Gastroesophageal sphincter (tissue), 4 donors: ENCODE results near the gene PALB2. TPM values are rescaled to one million over a fixed set of nuclear protein-coding genes. Genes with fewer than 3 reads are reported as not detected.

Experiments
- ATAC-seq: fragments of 150-250 bp; one replicate; pipeline ENCODE4 v1.9.1; 2016; ENCODE audit warnings: mild to moderate bottlenecking, moderate library complexity
- H3K27ac ChIP-seq, 4 donors: fragments of 200-600 bp; sonication (generic) in 3 of 4; 1 replicate in 3 of 4; 2 replicates in 1 of 4; pipeline ENCODE4 v1.5.1; 2016 to 2019
- H3K27me3 ChIP-seq: fragments of 200-600 bp; sonication (generic); one replicate; pipeline ENCODE4 v1.5.1; 2019
- H3K36me3 ChIP-seq, 2 donors: fragments of 200-600 bp; sonication (generic); one replicate each; pipeline ENCODE4 v1.5.1; 2019; ENCODE audit warnings: control low read depth in 1 of 2
- H3K4me1 ChIP-seq, 3 donors: fragments of 200-600 bp; sonication (generic); 1 replicate in 2 of 3; 2 replicates in 1 of 3; pipeline ENCODE4 v1.5.1; 2016 to 2019; ENCODE audit warnings: control low read depth in 2 of 3
- H3K4me3 ChIP-seq, 2 donors: fragments of 200-600 bp; sonication (generic); one replicate each; pipeline ENCODE4 v1.5.1; 2019; ENCODE audit warnings: mild to moderate bottlenecking in 1 of 2, moderate library complexity in 1 of 2
- H3K9me3 ChIP-seq, 3 donors: fragments of 200-600 bp; sonication (generic); one replicate each; pipeline ENCODE4 v1.5.1; 2017 to 2019; ENCODE audit warnings: control low read depth in 2 of 3
- CTCF ChIP-seq, 4 experiments: fragments of 200-600 bp in 2 of 4; fragments of 450-650 bp in 2 of 4; sonication (generic) in 1 of 4; IDR thresholded peaks; one replicate each; pipeline ENCODE4 v1.5.1; 2017 to 2019; ENCODE audit warnings: antibody characterized with exemption in 4 of 4, mild to moderate bottlenecking in 2 of 4, moderate library complexity in 2 of 4
- EP300 ChIP-seq: sonication (generic); formaldehyde crosslinking; IDR thresholded peaks from one replicate; pipeline ENCODE4 v1.6.1; 2017; ENCODE audit warnings: antibody characterized with exemption, mild to moderate bottlenecking
- POLR2A ChIP-seq, 2 donors: fragments of 450-650 bp; IDR thresholded peaks; one replicate each; pipeline ENCODE4 v1.6.1; 2017; ENCODE audit warnings: antibody characterized with exemption in 2 of 2, mild to moderate bottlenecking in 2 of 2, moderate library complexity in 1 of 2
- POLR2AphosphoS5 ChIP-seq: sonication (generic); formaldehyde crosslinking; IDR thresholded peaks from one replicate; pipeline ENCODE4 v1.6.1; 2017; ENCODE audit warnings: antibody characterized with exemption
- WGBS, 2 donors: methylation state at CpG; one replicate each; pipeline ENCODE4 v1.1.5; 2018; ENCODE audit warnings: low coverage in 1 of 2; 5-methylcytosine and 5-hydroxymethylcytosine counted together
- total RNA-seq, 4 donors: library from RNA; depleted of rRNA; stranded (reverse); fragments of >200 nt; gene quantifications; one replicate each; pipeline ENCODE4 v1.1.0, GENCODE V29; 2016

PALB2 gene
- total RNA-seq, 4 donors from 2014 or later = 8.5 to 11.1 (median 9.7) TPM

GRCh38 chr16:23579371-23579770 lies 61.7 kb downstream of the PALB2 start:
- Histone ChIP-seq H3K27ac (no peak overlapping the region), H3K4me1 (no peaks in the 10 kb centered on the region), H3K9me3 (no peaks in the 10 kb centered on the region), H3K4me3 (no peak overlapping the region), H3K27me3 (no peaks in the 10 kb centered on the region), H3K36me3 (peaks cover 0 to 96% of the 10 kb centered on the region in 2 donors)
- TF ChIP-seq CTCF (IDR thresholded peaks at IDR 0.05) (no peak), POLR2A (IDR thresholded peaks at IDR 0.05) (no peak)
- 100% methylated on average over 1 to 3 of the region's 4 CpGs for WGBS, 2 donors
- ATAC-seq = no peak

GRCh38 chr16:23578101-23578830 lies 62.8 kb downstream of the PALB2 start:
- Histone ChIP-seq H3K4me1 (no peaks in the 10 kb centered on the region), H3K4me3 (no peak overlapping the region), H3K9me3 (no peaks in the 10 kb centered on the region), H3K27ac (peak overlapping the region in 1 of 4 donors; percentile 4), H3K27me3 (no peaks in the 10 kb centered on the region), H3K36me3 (peaks cover 0 to 100% of the 10 kb centered on the region in 2 donors)
- ATAC-seq = no peak
- no peak for TF ChIP-seq EP300
- no peak for TF ChIP-seq POLR2AphosphoS5
- TF ChIP-seq POLR2A (IDR thresholded peaks at IDR 0.05) = no peak
- no peak for TF ChIP-seq CTCF (IDR thresholded peaks at IDR 0.05)
- 52 to 59% methylated on average over 3 to 5 of the region's 5 CpGs for WGBS, 2 donors

GRCh38 chr16:23577493-23577892 lies 63.6 kb downstream of the PALB2 start:
- no peaks in the 10 kb centered on the region for H3K9me3 ChIP-seq
- peaks cover 0 to 100% of the 10 kb centered on the region in 2 donors for H3K36me3 ChIP-seq
- peak overlapping the region in 1 of 4 donors; percentile 4 for H3K27ac ChIP-seq
- no peak overlapping the region for H3K4me3 ChIP-seq
- TF ChIP-seq POLR2AphosphoS5 = no peak
- TF ChIP-seq CTCF (IDR thresholded peaks at IDR 0.05) = no peak
- TF ChIP-seq EP300 = no peak
- TF ChIP-seq POLR2A (IDR thresholded peaks at IDR 0.05) = no peak
- 82 to 100% methylated on average over 2 of the region's 2 CpGs for WGBS, 2 donors
- no peak for ATAC-seq
- no peaks in the 10 kb centered on the region for H3K27me3 ChIP-seq
- no peaks in the 10 kb centered on the region for H3K4me1 ChIP-seq

GRCh38 chr16:23575834-23576233 lies 65.3 kb downstream of the PALB2 start:
- no peak overlapping the region for H3K27ac ChIP-seq
- H3K9me3 ChIP-seq = no peaks in the 10 kb centered on the region
- no peaks in the 10 kb centered on the region for H3K4me1 ChIP-seq
- WGBS, 2 donors = 74 to 100% methylated on average over 2 to 3 of the region's 3 CpGs
- ATAC-seq = no peak
- no peaks in the 10 kb centered on the region for H3K27me3 ChIP-seq
- no peak overlapping the region for H3K4me3 ChIP-seq
- peaks cover 0 to 100% of the 10 kb centered on the region in 2 donors for H3K36me3 ChIP-seq
- TF ChIP-seq POLR2A (IDR thresholded peaks at IDR 0.05) = no peak
- TF ChIP-seq EP300 = no peak
- no peak for TF ChIP-seq CTCF (IDR thresholded peaks at IDR 0.05)
- TF ChIP-seq POLR2AphosphoS5 = no peak

- Histone ChIP-seq H3K27me3 (no peaks in the 10 kb centered on the region), H3K4me3 (no peak overlapping the region), H3K27ac (no peak overlapping the region), H3K36me3 (peaks cover 0 to 100% of the 10 kb centered on the region in 2 donors), H3K9me3 (no peaks in the 10 kb centered on the region), H3K4me1 (no peaks in the 10 kb centered on the region)
- ATAC-seq = no peak
- TF ChIP-seq POLR2A (IDR thresholded peaks at IDR 0.05) (no peak), CTCF (IDR thresholded peaks at IDR 0.05) (no peak), POLR2AphosphoS5 (no peak), EP300 (no peak)
- WGBS, 2 donors = 76 to 86% methylated on average over 3 to 5 of the region's 5 CpGs
Measured at GRCh38 chr16:23573817-23574216, 67.3 kb downstream of the PALB2 start.
